DMS 273 (cell line): ENCODE measurements around the gene ANTXRL.
A peak's percentile ranks its signal among the peaks of the same experiment; 100 is the strongest.
"Not testable (repeated sequence)": the region's sequence is repeated elsewhere in the genome, so short reads cannot be mapped to it uniquely, and the experiment has no call there.

Source experiments
- DNase-seq: peaks from one replicate; lab custom pipeline; 2025; ENCODE audit not compliant: unreplicated experiment; lab: John Stamatoyannopoulos, UW

The ANTXRL gene

DNA sequence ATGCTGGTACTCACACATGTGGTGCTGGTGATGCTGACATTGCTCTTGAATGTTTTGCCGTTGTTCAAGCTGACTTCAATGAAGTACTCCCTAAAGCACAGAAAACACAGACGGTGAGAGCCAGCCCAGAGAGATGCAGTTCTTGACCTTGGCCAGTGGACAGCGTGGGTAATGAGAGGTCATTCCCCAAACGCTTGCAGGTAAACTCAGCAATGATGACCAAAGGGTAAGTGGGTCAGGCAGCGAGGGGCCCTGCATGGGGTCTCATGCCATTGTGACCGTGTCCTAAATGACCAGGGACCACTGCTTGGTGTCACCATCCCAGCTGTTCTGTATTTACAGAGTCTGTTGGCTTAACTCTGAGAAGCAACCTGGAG, 32.8 kb upstream of the ANTXRL start:
- no peak for DNase-seq

GRCh38 chr10:46254467-46254866, 32.3 kb upstream of the ANTXRL start:
- no peak for DNase-seq

DNA sequence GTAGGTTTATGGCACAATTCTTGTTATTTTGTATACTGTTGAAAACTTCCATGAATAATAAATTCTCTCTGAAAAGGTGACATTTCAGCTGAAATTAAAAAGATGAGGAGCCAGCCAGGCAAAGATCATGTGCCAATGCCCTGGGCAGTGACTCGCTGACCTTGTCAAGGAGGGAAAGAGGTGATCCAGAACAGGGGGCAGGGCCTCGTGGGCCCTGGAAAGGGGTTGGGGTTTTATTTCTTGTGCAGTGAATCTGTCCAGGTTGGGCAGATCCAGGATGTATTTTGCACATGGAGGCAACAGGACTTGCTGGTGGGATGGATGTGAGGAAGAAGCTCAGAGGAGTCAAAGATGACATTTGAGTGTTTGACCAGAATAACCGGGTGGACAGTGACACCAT, 31.6 kb upstream of the ANTXRL start:
- not testable (repeated sequence) for DNase-seq

- peak; percentile 72 for DNase-seq
These were observed 30.7 kb upstream of the ANTXRL start for GRCh38 chr10:46255801-46256747.

- DNase-seq: no peak
These were observed 29.7 kb upstream of the ANTXRL start for GRCh38 chr10:46257099-46257498.

DNA sequence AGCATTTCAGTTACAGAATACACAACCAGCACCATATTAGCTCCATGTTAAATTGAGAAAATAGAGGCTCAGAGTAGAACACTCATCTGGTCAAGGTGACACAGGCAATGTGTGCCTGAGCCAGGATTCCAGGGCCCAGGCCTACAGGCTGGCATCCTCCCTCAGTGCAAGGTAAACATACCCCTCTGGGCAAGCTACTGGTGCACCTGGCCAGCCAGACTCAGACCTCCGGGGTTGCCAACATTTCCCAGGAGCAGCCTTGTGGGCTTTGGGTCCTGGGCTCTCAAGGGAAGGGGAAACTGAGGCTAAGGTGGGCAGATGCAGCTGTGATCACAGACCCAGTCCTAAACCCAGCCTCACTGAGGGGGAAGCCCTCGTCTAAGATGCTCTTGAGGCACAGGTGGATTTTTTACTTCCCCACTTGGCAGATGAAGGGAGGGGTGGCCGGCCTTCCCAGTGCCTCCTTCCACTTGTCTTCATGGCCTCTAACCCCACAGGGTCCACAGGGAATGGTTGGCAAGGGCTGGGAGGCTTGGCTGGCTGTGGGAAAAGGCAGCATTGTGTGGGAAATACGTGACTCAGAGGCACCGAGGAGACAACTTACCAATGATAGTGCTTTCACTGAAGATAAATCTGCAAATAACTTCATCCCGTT, 23.8 kb upstream of the ANTXRL start:
- not testable (repeated sequence) for DNase-seq

GRCh38 chr10:46263831-46264268, 22.9 kb upstream of the ANTXRL start:
- no peak for DNase-seq

GRCh38 chr10:46264336-46264735, 22.5 kb upstream of the ANTXRL start:
- DNase-seq: no peak

GRCh38 chr10:46264737-46265368, 21.9 kb upstream of the ANTXRL start:
- no peak for DNase-seq

DNA sequence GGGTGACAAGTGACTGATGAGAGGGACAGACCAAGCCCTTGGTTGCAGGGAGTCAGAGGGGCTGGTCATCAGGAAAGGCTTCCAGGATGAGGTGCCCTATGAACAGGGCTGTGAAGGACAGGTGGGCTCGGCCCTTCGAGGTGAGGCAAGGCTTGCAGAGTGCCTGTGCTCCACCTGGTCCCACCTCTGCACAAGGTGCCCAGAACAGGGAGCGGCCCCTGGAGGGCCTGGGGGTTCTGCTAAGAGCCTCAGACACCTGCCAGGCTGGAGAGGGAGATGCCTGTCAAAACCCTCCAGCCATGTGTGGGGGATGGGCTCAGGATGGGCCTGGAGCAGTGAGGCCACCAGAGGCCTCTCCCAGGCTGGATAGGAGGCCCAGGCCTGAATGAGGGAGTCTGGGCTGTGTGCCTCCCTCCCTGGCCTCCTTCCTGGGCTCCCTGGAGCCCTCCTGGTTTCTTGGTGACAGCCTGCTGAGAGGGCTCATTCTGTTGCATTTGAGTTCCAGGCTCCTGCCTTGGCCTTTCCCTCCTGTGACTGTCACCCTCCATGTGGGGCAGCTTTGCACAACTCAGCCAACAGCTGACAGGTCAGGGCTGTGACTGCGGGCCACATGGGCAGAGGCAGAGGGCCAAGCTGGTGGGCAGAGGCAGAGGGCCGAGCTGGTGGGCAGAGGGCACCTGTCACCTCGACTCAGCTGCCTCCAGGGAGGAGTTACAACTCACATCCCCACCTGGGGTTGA, 21.1 kb upstream of the ANTXRL start:
- not testable (repeated sequence) for DNase-seq

- no peak for DNase-seq
These were observed 20.4 kb upstream of the ANTXRL start for GRCh38 chr10:46266306-46266985.

- DNase-seq: no peak
These were observed 19.4 kb upstream of the ANTXRL start for GRCh38 chr10:46267132-46267985.

DNA sequence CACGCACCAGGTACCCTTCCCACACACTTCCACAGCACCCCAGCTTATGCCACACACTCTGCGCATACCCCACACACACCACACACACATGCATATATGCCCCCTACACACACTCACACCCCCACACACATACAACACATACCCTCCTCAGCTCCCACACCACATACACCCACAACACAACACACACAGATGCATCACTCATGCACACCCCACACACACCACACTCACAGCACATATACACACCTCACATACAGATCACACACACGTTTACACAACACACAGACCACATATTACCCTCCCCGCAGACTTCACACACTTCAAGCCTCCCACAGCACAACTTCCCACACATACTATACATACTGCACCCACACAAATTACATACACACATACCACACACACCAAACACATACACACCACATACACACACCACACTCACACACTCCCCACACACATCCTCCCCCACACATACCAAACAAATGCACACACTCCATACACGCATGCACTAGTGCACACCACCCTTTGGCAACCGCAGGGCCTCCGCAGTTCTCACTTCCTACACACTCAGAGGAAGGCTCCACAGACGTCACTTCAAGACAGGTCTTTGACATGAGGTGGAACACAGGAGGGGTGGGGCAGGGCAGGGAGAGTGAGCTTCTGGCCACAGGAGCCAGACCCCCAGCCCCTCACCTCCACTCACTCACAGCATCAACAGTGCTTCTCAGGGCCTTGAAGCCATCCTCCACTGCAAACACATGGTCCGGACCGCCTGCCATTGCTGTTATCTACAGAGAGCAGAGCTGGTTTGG, 18.5 kb upstream of the ANTXRL start:
- DNase-seq: no peak

DNA sequence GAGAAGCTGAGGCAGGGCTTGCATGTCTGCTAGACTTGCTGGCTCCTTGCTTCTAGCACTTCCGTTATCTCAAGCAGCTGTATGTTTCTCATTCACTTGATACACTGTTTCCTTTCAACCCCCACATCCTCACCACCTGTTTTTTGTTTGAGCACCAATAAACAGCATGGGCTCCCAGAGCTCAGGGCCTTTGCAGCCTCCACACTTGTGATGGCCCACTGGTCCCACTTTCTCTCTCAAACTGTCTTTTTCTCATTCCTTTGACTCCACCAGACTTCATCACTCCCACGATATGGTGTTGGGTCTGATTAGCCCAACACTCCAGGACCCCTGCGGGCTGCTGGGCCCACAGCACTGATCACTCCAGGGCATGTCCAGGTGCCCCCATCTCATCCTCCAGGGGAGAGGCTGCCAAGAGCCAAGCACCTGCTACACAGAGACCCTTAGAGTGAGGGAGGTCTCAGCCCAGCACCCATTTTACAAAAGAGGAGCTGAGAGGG, 17.2 kb upstream of the ANTXRL start:
- peak; percentile 3 for DNase-seq

DNA sequence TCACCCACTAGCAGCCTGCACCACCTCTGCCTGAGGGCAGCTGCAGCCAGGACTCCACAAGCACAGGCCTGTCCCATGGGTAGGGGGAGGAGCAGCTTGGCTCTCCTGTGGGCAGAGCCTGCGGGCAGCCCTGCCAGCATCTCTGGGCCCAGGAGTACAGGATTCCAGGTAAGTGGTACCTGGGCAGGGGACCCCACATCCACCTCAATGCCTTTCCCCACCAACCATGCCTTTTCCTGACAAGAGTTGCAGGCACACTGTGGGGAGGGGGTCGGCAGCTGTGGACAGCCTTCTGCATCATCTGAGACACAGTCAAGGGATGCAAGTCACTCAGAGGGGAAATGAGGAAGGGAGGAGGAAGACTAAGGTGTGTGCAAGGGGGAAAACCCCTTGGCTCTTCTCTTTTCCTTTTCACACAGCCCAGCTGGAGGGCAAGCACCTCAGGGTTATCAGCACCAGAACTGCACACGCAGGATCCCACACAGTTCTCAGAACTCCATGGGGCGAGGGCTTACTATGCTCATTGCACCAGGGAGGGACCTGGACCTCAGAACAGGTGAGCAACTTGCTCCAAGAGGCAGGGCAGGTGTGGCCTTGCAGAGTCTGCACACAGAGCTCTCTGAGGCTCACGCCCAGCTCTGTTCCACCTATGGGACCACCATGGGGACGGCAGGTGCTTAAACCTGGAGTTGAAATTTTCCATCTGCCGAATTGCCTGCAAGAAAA, 16.5 kb upstream of the ANTXRL start:
- DNase-seq: no peak

GRCh38 chr10:46270963-46271530, 15.8 kb upstream of the ANTXRL start:
- not testable (repeated sequence) for DNase-seq

DNA sequence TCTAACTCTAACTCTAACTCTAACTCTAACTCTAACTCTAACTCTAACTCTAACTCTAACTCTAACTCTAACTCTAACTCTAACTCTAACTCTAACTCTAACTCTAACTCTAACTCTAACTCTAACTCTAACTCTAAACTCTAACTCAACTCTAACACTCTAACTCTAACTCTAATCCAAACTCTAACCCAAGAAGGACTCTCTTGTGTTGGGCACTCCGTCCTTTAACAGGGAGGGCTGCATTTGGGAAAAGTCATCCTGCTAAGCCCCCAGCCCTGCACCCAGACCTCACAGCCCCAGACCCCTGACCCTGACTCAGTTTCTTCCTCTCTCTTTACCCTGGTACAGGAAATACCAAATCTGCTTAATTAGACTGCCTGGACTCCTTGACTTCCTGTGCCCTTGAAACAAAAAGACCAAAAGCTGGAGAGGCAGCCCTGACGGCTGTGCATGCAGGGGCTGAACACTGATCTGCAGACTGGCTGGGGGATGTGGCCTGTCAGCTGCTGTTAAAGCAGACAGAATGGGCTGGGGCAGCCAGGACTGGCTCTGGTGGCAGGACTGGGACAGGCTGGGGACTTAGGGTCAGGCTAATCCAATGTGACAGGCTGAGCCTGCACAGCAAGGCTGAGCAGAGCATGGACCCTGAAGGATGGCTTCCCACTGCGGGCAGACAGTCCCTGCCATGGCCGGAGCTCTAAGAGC, 14.8 kb upstream of the ANTXRL start:
- not testable (repeated sequence) for DNase-seq
